Body of pancreas (tissue), 4 donors: ENCODE data around the gene AK3. TPM values are rescaled to one million over a fixed set of nuclear protein-coding genes. Genes with fewer than 3 reads are reported as not detected.

Source experiments
- ATAC-seq: fragments of 150-250 bp; one replicate; pipeline ENCODE4 v1.9.1; 2016
- DNase-seq, 4 donors: peaks; one replicate each; pipeline ENCODE4 v3.0.0-alpha.2; 2019
- H3K27ac ChIP-seq, 4 donors: fragments of 200-600 bp; sonication (generic); 1 replicate in 3 of 4; 2 replicates in 1 of 4; pipeline versions ENCODE4 v1.5.1 to v1.6.1; 2016 to 2019; ENCODE audit warnings: mild to moderate bottlenecking in 1 of 4, mixed read lengths in 1 of 4, moderate library complexity in 1 of 4
- H3K27me3 ChIP-seq, 2 donors: fragments of 200-600 bp; sonication (generic); one replicate each; pipeline ENCODE4 v1.6.0; 2016; ENCODE audit warnings: mild to moderate bottlenecking in 1 of 2
- H3K36me3 ChIP-seq, 2 donors: fragments of 200-600 bp; sonication (generic); replicated peaks in 1 of 2; 2 replicates each; pipeline ENCODE4 v1.5.1; 2016; ENCODE audit warnings: low read depth in 2 of 2; ENCODE audit not compliant: insufficient read depth in 1 of 2
- H3K4me1 ChIP-seq: fragments of 200-600 bp; sonication (generic); one replicate; pipeline ENCODE4 v1.6.0; 2016
- H3K4me3 ChIP-seq, 2 donors: fragments of 200-600 bp; sonication (generic); 1 replicate in 1 of 2; 2 replicates in 1 of 2; pipeline ENCODE4 v1.5.1; 2016 to 2019
- H3K9me3 ChIP-seq, 3 donors: fragments of 200-600 bp; sonication (generic); 1 replicate in 2 of 3; 2 replicates in 1 of 3; pipeline ENCODE4 v1.5.1; 2016
- POLR2A ChIP-seq, 3 donors: fragments of 450-650 bp; IDR thresholded peaks; one replicate each; pipeline ENCODE4 v1.6.1; 2016; ENCODE audit warnings: antibody characterized with exemption in 3 of 3, mild to moderate bottlenecking in 2 of 3
- WGBS, 2 donors: methylation state at CpG; one replicate each; pipeline ENCODE4 v1.1.5; 2017; 5-methylcytosine and 5-hydroxymethylcytosine counted together
- intact Hi-C: fragments of 100-400 bp; cut with DNase I; formaldehyde crosslinking; loops from one replicate; pipeline ENCODE4 v1.15.1; 2023
- total RNA-seq, 2 donors: library from RNA; depleted of rRNA; stranded (reverse); fragments of >200 nt; gene quantifications; one replicate each; pipeline ENCODE4 v1.1.0, GENCODE V29; 2016
- TF ChIP-seq, protein P1 (sequence below), 7 experiments: fragments of 450-650 bp in 4 of 7; fragments of 200-600 bp in 3 of 7; sonication (generic) in 3 of 7; IDR thresholded peaks; one replicate each; pipeline ENCODE4 v1.5.1; 2016 to 2019; ENCODE audit warnings: antibody characterized with exemption in 7 of 7

The AK3 gene
- total RNA-seq, 2 donors from 2014 or later = 46.4 to 47.5 TPM

DNA sequence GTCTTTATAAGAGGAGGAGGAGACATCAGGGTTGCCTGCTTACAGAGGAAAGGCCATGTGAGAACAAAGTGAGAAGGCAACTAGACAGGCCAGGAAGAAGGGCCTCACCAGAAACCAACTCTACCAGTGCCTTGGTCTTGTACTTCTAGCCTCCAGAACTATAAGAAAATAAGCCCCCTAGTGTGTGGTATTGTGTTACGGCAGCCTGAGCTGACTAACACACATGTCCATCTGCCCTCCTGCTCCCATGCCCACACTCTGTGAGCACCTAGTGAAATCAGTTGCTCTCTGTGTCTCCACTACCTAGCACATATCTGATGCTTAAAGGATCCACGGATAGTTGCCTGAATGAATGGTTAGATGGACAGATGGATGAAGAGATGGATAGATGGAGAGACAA, 6.9 kb downstream of the AK3 start:
- intact Hi-C loops = no loop called here
- DNase-seq (no peak), ATAC-seq (no peak)
- Histone ChIP-seq H3K36me3 (no peaks in the 10 kb centered on the region), H3K27me3 (no peaks in the 10 kb centered on the region), H3K4me1 (peaks cover 49% of the 10 kb centered on the region), H3K4me3 (no peak overlapping the region), H3K9me3 (no peaks in the 10 kb centered on the region), H3K27ac (no peak overlapping the region)
- TF ChIP-seq, protein P1, sequence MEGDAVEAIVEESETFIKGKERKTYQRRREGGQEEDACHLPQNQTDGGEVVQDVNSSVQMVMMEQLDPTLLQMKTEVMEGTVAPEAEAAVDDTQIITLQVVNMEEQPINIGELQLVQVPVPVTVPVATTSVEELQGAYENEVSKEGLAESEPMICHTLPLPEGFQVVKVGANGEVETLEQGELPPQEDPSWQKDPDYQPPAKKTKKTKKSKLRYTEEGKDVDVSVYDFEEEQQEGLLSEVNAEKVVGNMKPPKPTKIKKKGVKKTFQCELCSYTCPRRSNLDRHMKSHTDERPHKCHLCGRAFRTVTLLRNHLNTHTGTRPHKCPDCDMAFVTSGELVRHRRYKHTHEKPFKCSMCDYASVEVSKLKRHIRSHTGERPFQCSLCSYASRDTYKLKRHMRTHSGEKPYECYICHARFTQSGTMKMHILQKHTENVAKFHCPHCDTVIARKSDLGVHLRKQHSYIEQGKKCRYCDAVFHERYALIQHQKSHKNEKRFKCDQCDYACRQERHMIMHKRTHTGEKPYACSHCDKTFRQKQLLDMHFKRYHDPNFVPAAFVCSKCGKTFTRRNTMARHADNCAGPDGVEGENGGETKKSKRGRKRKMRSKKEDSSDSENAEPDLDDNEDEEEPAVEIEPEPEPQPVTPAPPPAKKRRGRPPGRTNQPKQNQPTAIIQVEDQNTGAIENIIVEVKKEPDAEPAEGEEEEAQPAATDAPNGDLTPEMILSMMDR (IDR thresholded peaks at IDR 0.05) = no peak
- no peak for TF ChIP-seq POLR2A (IDR thresholded peaks at IDR 0.05)
- 100% methylated on average over 2 of the region's 2 CpGs for WGBS, 2 donors

DNA sequence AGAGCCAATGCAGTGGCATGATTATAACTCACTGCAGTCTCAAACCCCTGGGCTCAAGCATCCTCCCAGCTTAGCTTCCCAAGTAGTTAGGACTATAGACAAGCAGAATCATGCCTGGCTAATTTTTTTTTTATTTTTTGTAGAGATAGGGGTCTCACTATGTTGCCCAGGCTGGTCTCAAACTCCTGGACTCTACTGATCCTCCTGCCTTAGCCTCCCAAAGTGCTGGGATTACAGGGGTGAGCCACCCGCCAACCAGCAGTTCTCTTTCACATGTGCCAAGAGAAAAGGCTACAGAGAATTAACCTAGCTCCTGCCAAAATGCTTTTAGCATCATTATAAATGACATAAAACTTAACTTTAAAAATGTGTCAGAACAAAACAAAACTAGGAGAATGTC, 8.1 kb downstream of the AK3 start:
- peaks cover 40% of the 10 kb centered on the region for H3K4me1 ChIP-seq
- no peaks in the 10 kb centered on the region for H3K27me3 ChIP-seq
- no peaks in the 10 kb centered on the region for H3K9me3 ChIP-seq
- intact Hi-C loops = no loop called here
- H3K36me3 ChIP-seq = no peaks in the 10 kb centered on the region
- H3K4me3 ChIP-seq = no peak overlapping the region
- 88 to 100% methylated on average over 1 of the region's 1 CpG for WGBS, 2 donors
- no peak for ATAC-seq
- TF ChIP-seq POLR2A (IDR thresholded peaks at IDR 0.05) = no peak
- TF ChIP-seq, protein P1 (IDR thresholded peaks at IDR 0.05) = no peak
- DNase-seq = no peak
- H3K27ac ChIP-seq = no peak overlapping the region

DNA sequence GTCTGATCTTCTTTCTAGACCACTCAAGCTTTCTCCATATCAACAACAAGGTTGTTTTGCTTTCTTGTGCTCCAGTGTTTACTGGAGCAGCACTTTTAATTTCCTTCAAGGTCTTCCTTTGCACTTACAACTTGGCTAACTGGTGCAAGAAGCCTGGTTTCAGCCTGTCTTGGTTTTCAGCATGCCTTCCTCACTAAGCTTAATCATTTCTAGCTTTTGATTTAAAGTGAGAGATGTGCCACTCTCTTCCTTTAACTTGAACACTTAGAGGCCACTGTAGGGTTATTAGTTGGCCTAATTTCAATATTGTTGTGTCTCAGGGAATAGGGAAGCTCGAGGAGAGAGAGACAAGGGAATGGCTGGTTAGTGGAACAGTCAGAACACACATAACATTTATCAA, 13.4 kb downstream of the AK3 start:
- DNase-seq (no peak), ATAC-seq (no peak)
- no peak overlapping the region for H3K4me3 ChIP-seq
- WGBS, 2 donors = 20 to 28% methylated on average over 1 of the region's 1 CpG
- peaks cover 12% of the 10 kb centered on the region for H3K4me1 ChIP-seq
- intact Hi-C loops = no loop called here
- no peaks in the 10 kb centered on the region for H3K9me3 ChIP-seq
- H3K27me3 ChIP-seq = no peaks in the 10 kb centered on the region
- H3K27ac ChIP-seq = no peak overlapping the region
- H3K36me3 ChIP-seq = no peaks in the 10 kb centered on the region
- no peak for TF ChIP-seq POLR2A (IDR thresholded peaks at IDR 0.05)
- TF ChIP-seq, protein P1 (IDR thresholded peaks at IDR 0.05) = no peak

DNA sequence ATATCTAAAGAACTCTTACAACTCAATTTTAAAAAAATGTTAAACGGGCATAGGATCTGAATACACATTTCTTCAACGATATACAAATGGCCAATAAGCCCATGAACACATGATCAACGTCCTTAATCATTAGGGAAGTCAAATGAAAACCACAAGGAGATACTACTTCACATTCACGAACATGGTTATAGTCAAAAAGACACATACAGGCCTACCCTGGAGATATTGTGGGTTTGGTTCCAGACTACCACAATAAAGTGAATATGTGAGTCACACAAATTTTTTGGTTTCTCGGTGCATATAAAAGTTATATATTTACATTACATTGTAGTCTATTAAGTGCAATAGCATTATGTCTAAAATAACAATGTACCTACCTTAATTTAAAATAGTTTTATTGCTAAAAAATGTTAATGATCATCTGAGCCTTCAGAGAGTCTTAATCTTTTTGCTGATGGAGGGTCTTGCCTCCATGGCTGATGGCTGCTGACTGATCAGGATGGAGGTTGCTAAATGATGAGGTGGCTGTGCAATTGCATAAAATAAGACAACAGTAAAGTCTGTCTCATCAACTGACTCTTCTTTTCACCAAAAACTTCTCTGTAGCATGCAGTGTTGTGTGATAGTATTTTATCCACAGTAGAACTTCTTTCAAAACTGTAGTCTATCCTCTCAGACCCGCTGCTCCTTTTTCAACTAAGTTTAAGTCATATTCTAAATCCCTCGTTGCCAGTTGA, 15.1 kb downstream of the AK3 start:
- intact Hi-C loops = no loop called here
- Histone ChIP-seq H3K36me3 (peaks cover 0 to 3% of the 10 kb centered on the region in 2 donors), H3K27me3 (no peaks in the 10 kb centered on the region), H3K9me3 (no peaks in the 10 kb centered on the region), H3K27ac (no peak overlapping the region), H3K4me3 (no peak overlapping the region), H3K4me1 (peaks cover 4% of the 10 kb centered on the region)
- DNase-seq (no peak), ATAC-seq (no peak)
- TF ChIP-seq, protein P1 (IDR thresholded peaks at IDR 0.05) = no peak
- TF ChIP-seq POLR2A (IDR thresholded peaks at IDR 0.05) = no peak
- 84 to 94% methylated on average over 7 of the region's 7 CpGs for WGBS, 2 donors

DNA sequence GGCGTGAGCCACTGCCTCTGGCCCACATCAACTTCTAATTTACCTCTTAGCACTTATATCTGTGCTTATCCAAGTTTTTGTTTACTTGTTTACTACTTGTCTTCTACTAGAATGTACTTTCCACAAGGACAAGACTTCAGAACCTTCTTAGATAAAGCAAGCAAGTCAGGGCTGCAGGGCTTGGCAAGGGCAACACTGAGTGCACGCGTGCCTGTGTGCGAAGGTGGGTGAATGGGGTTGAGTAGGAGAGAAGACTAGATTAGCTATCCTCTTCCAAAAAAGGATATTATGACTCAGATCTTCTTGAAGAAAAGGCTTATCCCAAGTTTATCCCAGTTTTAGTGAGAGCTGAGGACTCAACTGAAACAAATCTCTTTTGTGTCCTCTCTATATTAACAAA, 19.3 kb downstream of the AK3 start:
- no peak overlapping the region for H3K27ac ChIP-seq
- no peaks in the 10 kb centered on the region for H3K27me3 ChIP-seq
- peaks cover 0 to 24% of the 10 kb centered on the region in 2 donors for H3K36me3 ChIP-seq
- H3K9me3 ChIP-seq = no peaks in the 10 kb centered on the region
- intact Hi-C loops = no loop called here
- no peaks in the 10 kb centered on the region for H3K4me1 ChIP-seq
- no peak overlapping the region for H3K4me3 ChIP-seq
- DNase-seq (no peak), ATAC-seq (no peak)
- 96 to 98% methylated on average over 4 of the region's 4 CpGs for WGBS, 2 donors
- TF ChIP-seq, protein P1 (IDR thresholded peaks at IDR 0.05) = no peak
